ENCODE data around the gene OPN1LW.

Gene OPN1LW

DNA sequence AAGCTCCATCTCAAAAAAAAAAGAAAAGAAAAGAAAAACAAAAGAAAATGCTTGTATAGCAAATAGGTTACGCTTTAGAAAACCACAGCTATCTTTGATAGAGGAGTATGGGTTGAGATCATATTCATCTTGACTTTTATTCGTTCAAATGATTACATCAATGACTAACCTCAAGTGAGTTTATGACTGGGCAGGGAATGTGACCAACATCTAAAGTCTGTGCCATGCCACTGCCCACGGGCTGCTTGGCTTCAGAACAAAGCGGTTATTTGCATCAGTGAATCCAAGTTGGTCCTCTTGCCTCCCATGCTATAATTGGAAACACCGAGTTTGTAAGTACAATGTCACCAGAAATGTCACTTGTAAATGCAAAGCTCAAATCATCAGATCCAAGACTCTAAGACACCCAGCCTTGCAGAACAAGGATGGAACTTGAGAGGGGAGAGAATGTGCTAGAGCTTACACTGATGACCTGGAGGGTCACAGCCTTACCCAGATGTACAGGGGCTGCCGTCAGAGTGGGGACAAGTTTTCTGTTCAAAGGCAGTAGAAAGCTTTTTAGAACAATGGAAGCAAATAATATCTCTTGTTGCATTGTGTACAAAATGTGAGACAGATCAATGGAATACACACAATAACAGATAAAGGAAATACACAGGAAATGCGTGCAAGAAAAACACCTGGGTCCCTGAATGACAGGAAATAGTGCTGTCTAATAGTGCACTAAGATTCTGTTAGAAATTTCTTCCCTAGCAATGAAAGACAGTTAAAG, 8.4 kb upstream of the OPN1LW start:
- Histone ChIP-seq H3K27ac (no peak overlapping the region), H3K4me3 (no peak overlapping the region)
- no peak for DNase-seq (ENCODE audit: low spot score)
- TF ChIP-seq CTCF (IDR thresholded peaks at IDR 0.05) = no peak

DNA sequence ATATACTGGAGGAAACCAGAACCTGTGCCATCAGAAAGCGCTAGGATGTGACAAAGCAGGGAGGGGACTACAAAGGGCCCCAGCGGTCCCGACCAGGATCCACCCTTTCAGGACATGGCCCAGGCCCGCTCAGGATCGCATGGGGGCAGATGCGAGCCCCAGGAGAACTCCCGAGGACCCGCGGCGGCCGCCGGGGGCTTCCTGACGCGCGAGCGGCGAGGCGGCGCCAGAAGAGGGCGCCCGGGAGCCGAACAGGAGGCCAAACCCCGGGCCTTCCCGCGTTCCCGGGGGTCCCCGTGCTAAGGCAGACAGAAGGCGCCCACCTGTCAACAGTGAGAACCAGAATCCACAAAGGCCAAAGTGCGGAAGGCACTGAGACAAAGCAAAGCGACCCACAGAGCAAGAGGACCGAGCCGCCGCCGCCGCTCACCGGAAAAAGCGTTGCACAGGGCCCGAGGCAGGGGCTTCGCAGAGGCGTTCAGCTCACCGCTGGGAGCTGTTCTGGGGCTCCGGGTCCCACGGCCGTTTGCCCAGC, 7.3 kb upstream of the OPN1LW start:
- DNase-seq (ENCODE audit: low spot score) = no peak
- H3K4me3 ChIP-seq = peak overlapping the region; percentile 59
- no peak overlapping the region for H3K27ac ChIP-seq
- TF ChIP-seq CTCF (IDR thresholded peaks at IDR 0.05) = peak; percentile 58

DNA sequence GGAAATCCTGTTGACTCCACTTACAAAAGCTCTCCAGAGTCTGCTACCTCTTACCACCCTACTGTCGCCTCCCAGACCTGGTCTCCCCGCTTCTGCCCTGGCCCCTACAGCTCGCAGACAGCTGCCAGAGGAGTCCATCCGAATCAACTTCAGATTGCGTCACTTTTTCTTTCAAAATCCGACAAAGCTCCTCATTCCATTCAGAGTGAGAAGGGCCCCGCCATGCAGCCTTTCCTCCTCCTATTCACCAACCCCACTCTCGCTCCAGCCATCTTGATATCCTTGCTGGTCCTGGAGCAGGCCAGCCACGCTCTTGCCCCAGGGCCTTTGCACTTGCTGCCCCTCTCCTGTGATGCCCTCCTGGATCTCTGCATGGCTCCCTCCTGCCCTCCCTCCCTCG, 5.2 kb upstream of the OPN1LW start:
- Histone ChIP-seq H3K27ac (no peak overlapping the region), H3K4me3 (no peak overlapping the region)
- DNase-seq (ENCODE audit: low spot score) = no peak
- TF ChIP-seq CTCF (IDR thresholded peaks at IDR 0.05) = no peak

GRCh38 chrX:154140206-154140605, 3.8 kb upstream of the OPN1LW start:
- DNase-seq (ENCODE audit: low spot score) = no peak
- TF ChIP-seq CTCF (IDR thresholded peaks at IDR 0.05) = no peak
- H3K27ac ChIP-seq = no peak overlapping the region
- H3K4me3 ChIP-seq = no peak overlapping the region

DNA sequence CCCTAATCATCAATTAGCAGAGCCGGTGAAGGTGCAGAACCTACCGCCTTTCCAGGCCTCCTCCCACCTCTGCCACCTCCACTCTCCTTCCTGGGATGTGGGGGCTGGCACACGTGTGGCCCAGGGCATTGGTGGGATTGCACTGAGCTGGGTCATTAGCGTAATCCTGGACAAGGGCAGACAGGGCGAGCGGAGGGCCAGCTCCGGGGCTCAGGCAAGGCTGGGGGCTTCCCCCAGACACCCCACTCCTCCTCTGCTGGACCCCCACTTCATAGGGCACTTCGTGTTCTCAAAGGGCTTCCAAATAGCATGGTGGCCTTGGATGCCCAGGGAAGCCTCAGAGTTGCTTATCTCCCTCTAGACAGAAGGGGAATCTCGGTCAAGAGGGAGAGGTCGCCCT, 3.3 kb upstream of the OPN1LW start:
- no peak overlapping the region for H3K4me3 ChIP-seq
- DNase-seq (ENCODE audit: low spot score) = peak; percentile 63
- TF ChIP-seq CTCF (IDR thresholded peaks at IDR 0.05) = no peak
- H3K27ac ChIP-seq = no peak overlapping the region

GRCh38 chrX:154142386-154142785, 1.7 kb upstream of the OPN1LW start:
- no peak for TF ChIP-seq CTCF (IDR thresholded peaks at IDR 0.05)
- H3K27ac ChIP-seq = no peak overlapping the region
- no peak overlapping the region for H3K4me3 ChIP-seq
- no peak for DNase-seq (ENCODE audit: low spot score)

Measured in coronary artery (tissue), 2 donors.